HG03060 (cell line): ENCODE measurements around the gene EFR3B.

ENCODE experiments used
- ATAC-seq: cut with Tn5 transposase; IDR thresholded peaks from one replicate; pipeline ENCODE4 v1.9.1; 2021; ENCODE audit warnings: low read depth, moderate number of reproducible peaks; ENCODE audit not compliant: unreplicated experiment

EFR3B gene

DNA sequence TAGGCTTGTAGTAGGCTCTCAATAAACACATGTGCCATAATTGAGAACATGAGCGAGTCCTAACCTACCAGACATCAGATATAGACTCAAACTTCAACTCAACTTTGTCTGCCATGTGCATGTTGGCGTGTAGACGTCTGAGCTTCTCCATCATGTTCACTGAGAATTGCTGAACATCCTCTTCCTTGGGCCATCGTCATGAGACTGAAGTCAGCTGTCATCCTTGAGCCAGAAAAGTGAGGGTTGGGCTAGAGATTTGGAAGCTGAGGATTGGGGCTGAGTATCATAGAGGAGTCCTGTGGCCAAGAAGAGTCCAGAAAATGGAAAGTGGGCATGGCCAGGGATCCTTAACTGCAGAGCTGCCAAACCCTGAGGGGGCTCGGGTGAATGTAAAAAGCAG is 7.8 kb upstream of the EFR3B start:
- ATAC-seq = no peak

DNA sequence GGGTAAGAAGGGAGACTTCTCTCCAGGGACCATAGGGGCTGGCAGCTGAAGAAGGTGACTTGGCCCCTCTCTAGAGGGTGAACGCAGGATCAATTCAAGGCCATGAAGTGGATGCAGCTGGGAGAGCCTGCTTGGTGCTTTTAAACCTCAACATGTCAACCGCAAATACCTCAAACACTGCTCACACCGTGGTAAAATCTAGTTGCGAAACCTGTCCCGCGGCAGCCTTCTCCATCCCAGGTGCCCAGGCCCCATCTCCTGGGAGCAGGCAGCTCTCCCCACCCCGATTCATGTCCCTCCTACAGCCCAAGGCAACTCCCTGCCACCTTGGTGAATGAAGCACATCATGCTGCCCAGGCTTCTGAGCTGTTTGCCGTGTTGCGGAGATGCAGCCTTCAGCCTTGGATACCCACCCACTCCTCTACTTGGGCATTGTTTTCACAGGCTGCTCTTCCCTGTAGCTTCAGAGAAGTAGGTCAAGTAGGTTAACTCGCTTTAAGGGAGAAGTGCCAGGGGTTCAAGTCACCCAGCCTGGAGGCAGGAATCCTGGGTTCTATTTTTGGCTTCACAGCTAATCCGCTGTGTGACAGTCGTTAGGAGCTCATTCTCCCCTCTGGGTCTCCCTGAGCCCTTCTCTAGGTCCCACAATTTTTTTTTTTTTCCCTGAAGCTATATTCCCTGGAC is 6.2 kb upstream of the EFR3B start:
- no peak for ATAC-seq

DNA sequence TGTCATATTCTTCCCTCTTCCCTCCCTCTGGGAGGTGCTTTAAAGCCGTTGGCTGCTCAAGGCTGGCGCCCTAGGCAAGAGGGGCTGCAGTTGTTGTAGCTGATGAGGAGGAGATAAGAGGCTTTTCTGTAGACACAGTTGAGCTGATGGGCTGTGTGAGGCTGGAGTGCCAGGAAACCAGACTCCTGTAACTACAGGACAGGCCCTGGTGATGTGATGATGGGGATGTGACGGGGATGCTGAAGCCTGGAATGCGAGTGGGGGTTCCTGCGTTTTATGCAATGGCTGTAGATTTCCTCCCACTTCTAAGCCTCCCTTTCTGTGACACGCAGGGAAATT is 5.7 kb upstream of the EFR3B start:
- ATAC-seq = no peak

DNA sequence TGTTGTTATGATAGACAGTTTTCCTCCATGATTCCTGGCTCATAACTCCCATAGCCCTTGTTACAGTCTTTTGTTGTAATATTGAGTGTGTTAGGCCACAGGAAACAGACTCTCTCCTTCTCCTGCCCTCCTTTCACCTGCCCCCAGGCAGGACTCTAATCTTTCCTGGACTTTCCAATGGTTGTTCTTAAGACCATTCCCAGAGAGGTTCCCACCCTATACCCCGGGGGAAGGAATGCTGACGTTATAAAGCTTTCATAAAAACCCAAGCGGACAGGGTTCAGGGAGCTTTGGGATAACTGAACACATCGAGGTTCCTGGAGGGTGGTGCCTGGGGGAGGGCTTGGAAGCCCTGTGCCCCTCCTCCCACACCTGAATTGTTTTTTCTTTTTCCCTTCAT is 2.8 kb upstream of the EFR3B start:
- no peak for ATAC-seq

DNA sequence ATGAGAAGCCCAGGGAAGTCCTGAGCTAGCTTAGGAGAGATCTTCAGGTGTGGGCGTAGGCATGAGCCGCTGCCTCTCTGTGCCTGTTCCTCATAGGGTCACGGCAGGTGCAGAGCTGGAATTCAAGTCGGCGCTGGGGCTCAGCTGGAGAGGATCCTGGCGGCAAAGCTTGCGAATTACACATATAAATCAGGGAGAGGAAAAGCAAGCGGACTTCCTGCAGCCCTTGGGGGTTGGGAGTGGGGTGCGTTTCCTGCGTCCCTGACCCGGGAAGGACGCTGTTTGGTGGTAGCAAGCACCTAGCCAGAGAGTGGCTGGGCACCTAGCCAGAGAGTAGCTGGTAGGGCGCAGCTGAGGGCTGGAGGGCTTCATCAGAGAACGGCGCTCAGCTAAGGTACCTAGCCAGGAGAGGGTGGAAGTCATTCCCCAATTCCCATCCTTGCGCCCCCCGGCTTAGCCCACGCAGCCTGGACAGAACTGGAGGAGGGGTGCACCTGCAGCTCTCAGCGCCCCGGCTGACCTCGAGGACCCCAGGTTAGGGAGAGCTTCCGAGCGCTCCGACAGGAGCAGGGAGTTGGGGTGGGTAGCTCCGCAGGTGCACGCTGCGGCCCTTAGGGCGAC is 459 bp upstream of the EFR3B start:
- ATAC-seq = no peak

DNA sequence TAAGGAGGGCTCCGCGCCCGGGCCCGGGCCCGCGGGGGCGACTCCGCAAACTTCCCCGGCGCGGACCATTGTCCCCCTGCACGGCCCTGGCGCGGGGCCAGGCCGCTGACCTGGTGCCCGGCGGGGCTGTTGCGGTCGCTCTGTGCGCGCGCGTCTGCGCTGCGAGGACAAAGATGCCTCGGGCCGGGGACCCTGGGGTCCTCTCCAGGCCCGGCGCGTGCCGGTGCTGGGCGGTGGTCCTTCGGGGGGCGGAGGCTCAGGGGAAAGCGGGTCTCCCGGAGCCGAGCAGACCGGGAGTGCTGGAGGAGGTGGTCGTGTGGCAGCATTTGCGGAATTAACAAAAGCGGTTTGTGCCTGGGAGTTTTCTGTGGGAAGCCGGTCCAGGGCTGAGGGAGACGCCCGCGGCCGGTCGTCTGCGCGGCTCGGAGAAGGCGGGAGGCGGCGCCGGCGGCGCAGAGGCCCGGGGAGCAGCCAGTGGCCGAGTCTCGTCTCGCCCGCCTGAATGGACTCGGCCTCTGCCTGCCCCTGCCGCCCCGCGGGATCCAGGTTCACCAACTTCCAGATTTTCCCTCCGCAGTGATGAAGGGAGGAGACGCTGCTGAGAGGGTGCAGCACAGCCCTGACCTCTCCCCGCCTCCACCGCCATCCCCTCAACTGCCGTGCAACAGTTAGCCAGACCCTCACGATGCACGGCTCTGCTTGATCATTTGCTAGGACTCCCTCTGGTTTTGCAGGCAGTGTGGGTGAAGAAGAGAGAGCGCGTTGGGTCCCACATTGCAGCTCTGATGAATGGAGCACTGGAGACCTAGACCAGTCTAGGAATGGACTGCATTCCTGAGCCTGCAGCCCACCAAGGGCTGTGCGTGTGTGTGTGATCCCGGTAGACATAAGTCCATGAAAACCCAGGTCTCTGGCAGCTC is 705 bp downstream of the EFR3B start:
- ATAC-seq = no peak

DNA sequence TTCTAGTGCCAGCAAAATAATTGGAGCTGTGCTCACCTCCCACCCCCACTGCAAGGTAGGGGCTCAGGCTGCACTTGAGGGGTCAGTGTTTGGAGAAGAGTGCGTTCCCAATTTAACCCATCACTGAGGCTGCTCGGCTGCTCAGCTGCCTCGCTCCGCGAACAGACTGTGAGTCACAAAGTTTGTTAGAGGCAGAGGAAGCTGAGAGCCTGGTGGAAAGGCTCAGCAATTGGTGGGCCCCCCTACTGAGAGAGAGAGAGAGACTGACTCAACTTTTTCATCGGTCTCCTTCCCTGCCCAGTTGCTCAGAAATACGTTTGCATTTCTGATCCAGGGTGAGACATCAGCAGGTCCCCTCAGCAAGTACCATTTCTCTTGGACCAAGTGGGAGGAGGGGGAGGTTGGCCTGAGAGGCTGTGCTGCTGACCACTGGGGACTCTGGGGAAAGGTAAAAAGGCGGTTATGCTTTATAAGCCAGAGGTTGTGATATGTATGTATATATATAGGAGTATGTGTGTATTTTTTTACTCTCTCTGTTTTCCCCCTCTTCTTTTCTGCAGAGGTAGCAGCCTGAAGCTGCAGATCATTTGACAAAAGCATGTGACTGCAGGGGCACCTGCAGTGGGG is 1.5 kb downstream of the EFR3B start:
- ATAC-seq = no peak

DNA sequence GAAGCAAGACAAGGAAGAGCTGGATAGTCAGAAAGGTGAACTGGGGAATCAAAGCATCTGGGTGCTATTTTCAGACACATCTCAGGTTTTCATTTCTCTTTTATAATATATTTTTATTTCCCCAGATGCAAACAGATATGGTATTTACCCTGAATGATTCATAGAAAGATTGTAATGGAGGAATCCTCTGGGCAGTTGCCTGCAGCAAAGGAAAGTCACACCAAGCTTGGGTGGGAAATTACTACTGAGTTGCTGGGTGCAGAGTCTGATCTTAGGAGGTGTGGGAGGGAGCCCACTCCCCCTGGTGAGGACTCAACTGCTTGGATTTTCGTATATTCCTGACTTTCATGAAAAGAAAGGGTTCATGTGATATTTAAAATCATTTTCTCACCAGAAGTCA is 2.1 kb downstream of the EFR3B start:
- ATAC-seq = no peak

DNA sequence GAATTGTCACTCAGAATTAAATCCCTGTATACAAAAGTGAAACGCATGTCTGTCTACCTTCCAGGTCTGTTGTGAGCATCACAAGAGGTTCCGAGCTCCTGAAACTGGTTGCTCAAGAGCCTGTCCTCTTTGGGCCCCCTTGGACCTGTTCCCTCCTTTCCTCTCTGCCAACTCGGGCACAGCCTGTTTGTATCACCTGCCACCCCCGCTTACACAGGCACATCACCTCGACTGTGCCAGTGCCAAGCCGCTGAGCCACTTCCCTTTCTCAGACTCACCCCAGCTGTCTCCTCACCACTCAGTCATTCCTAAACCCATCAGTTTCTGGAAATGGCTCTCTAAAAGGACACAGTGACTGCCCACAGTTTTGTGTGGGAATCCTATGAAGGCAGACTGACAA is 3.1 kb downstream of the EFR3B start:
- no peak for ATAC-seq

DNA sequence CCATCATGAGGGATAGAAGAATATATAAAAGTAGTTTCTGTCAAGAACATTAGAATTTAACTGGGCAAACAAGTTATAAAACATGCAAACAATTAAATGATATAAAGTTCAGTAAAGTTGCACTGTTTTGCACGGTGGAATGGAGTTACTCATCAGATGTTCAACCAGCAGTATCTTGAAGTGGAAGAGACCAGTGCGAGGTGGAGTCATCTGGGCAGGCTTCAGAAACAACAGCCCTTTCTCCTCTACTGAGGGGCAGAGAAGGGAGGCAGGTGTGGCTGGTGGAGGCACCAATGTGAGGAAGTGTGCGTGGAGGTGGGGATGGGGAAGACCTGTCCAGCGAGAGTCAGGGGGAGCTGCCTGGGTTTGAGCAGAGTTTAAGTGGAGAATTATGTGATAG is 7.5 kb downstream of the EFR3B start:
- ATAC-seq = no peak

DNA sequence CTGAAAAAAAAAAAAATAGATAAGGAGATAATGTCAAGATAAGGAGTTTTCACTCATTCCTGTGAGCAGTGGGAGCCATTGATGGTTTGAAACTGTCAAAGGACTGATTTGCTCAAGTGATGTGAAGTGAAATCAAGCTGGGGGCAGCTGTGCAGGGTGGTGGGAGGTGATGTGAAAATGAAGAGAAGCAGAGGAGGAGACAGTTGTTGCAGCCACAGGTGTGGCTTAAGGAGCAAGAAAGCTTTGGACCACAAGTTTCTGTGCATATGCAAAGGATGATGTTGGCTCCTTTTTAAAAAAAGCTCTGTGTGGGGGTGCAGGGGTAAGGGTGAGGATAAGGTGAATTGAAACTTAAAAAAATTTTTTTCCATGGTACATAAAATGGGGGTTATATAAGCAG is 8.3 kb downstream of the EFR3B start:
- ATAC-seq = no peak

DNA sequence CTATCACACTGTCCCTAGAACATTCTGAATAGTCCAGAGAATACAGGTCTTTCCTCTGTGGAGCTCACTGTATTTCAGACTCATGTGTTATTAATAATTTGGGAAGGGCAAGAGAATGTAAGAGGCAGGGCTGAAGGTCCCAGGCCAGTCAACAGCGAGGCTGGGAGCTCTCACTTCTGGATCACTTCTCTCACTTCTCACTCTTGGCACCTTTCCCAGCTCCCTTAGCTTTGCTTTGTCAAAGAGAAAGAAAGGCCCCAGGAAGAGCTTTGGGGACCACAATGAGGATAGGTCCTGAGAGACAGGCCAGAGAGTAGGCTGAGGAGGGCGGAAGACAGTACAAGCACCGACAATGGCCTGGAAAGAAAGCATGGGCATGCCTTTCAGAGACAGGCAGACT is 11.2 kb downstream of the EFR3B start:
- no peak for ATAC-seq

DNA sequence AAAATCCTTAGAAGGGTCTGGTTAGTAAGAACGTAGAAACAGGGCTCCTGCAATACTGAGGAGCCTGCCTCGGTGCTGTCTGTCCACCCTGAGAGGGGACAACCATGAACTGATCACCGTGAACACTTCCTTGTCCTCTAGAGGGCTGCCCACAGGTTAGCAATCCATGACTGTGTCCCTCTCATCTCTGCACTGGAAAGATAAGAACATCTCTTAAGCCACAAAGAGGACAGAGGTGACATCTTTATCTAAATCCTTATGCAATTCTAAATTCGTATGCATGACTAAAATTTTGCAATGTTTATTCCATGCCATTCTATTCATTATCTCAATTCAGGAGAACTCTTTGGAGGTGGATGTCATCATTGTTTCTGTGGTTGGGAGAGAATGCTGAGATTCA is 12.8 kb downstream of the EFR3B start:
- ATAC-seq = no peak

DNA sequence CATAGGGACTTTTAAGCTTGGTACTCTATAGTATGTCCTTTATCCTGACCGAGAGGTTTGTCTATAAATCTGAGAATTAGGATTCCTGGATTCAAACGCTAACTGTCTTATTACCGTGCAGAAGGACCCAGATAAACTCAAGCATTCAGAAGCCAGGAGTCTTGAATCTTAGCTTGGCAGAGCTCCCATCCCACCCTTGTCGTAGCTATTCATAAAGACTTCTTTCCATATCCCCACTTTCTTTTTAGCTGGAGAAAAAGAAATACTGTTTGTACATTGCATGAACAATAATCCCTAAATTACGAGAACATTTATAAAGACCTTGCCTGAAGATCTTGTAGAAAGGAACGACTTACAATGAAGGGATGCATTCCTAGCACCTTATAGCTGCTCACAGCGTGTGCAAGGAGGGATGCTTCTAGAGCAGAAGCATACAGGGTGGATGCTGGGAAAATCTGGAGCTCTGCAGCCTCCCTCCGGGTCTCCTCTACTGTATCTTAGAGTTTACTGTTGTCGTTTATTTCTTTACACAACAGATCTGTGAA is 13.6 kb downstream of the EFR3B start:
- ATAC-seq = no peak

DNA sequence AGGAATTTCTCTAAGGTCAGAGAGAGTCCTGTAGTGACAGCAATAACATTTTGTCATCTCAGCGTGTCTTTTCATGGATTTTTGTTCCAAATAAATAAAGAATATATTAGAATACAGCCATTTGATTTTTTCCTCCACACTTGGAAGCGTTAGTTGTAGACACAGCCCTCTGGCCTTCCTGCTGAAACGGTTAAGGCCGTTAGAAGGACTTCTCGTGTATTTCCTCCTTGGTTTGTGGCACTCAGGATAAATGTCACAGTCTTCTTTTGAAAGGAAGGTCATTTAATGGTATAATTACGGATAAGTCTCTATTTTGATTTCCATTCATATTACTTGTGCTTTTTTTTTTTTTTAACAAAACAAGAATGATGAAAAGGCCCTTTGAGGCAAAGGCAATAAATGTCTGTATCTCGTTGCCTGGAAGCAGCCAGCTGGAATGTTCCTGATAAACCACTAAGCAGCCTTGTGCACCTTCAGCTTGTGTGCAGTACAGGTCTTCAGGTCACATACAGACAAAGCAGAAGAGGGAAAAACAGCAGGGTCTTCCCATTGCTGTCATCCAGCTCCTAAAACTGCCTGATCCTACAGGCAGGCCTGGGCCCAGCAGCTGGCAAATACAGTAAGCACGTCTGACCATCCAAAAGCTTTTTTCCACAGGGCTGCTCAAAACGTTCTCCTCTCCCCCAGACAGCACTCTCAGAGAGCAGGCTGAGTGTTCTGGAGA is 14.4 kb downstream of the EFR3B start:
- no peak for ATAC-seq

DNA sequence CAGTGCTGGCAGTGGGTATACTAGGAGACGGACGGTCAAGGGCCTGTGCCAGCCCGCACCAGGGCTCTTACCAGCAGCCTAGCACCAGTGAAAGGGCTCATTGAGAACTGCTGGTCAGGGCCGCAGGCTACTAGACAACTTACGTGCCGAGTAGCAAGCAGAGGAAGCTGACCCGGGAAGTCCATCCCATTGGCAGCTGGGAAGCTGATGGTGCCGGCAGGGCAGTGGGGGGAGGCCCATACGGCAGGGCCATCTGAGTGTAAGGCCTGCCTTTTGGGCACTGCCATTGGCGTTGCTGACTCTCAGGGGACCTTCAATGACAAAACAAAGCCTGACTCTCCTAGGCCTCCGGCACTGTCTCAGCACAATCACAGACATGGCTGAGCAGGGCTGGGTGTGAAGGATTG is 20.6 kb downstream of the EFR3B start:
- ATAC-seq = no peak

DNA sequence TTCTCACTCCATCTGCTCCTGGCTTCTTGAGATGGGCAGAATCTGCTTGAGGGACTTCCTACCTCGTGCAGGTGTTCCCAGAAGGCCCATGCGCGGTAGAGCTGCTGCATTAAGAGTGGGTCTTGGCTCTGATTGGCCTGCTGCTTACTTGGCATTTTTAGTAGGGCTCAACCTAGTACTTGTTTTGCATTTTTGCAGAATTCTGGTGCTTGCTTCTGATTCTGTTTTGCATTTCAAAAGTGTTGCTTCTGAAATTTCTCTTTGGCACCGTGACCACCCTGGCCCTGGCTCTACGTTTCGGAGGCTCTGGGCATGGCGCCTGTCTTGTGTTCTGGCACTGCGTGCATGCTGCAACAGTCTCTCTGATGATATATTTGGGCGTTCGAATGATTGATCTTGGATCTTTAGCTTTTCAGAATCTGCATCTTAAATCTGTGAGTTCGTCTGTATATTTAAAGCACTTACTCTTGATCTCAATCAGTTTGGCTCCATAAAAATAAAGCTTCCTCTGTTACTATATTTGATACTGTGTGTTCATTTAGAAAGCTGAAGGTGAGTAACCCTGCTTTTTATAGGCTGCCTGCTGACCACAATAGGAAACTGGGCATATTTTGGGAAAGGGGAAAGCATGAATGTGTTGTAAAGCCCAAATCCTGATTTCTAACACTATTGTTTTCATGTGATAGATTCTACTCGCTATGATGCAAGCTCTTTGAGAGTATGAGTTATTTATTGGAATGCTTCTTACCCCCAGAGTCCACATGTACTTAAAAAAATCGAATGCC is 22.2 kb downstream of the EFR3B start:
- no peak for ATAC-seq

DNA sequence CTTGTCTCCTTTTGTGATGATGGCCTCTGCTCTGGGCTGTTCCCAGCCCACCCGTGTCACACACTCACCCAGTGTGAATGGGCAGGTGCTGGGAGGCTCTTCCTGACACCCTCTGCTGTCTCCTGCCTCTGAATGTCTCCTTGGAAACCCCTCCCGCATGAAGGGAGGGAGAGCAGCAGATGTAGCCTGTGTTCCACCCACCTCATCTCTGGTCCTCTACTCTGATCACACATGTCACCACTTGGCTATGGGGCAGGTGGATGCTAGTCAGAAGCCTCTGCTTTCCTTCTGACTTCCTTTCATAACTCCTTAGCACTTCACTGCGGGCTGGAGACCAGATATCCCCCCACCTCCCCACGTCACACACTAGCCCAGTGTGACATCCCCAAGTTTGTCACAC is 23.9 kb downstream of the EFR3B start:
- no peak for ATAC-seq

DNA sequence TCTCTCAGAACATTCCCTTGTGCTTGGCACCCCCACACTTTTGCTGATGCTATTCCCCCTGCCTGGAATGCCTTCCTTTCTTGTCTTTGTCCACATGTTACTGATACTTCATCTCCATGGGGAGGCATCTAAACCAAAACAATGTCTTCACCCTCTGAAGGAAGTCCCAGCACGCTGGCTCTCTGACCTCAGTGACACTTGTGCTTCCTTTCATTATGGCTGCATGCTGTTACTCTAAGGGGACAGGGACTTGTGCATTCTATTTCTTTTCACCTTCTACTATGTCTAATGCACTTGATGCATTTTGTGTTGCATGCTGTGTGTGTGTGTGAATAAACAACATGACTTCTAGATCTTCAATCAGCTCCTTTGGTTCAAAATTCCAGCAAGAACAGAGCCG is 24.6 kb downstream of the EFR3B start:
- no peak for ATAC-seq

DNA sequence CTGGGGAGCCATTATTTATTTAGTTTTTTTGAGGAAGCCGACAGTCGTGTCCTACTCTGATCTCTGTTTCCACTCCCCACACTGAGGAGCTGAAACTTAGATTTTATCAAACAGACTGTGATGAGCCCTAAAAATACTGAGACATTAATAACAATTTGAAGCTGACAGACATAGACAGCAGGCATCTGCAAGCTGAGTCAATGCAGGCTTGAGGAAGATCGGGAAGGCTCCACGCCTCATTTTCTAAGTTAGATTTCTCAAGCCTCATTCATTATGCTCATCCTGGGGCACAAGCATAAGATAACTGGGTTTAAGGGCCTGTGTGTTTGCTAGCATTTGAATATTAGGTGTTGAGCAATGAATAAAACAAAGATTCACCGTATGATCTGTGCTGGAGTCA is 26.3 kb downstream of the EFR3B start:
- ATAC-seq = no peak
